Stimulated activated CD4-positive, alpha-beta T cell treated with anti-CD3 and anti-CD28 coated beads, TNF-alpha, amount 100 ng/mL, for 24 hours (primary cell): Measurements from ENCODE around the gene ARHGAP26.

Experiments used
- DNase-seq, 3 experiments: peaks; one replicate each; pipeline ENCODE4 v3.0.0-alpha.2; 2020; ENCODE audit warnings: low read depth in 3 of 3

ARHGAP26 gene

DNA sequence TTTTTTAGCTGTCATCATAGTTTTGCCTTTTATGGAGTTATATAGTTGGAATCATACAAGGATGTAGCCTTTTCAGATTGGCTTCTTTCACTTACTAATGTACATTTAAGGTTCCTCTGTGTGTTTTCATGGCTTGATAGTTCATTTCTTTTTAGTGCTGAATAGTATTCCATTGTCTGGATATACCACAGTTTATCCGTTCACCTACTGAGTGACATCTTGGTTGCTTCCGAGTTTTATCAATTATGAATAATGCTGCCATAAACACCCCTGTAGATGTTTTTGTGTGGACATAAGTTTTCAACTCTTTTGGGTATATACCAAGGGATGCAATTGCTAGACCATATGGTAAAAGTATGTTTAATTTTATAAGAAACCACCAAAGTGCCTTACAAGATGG is 497.0 kb downstream of the ARHGAP26 start:
- no peak for DNase-seq

DNA sequence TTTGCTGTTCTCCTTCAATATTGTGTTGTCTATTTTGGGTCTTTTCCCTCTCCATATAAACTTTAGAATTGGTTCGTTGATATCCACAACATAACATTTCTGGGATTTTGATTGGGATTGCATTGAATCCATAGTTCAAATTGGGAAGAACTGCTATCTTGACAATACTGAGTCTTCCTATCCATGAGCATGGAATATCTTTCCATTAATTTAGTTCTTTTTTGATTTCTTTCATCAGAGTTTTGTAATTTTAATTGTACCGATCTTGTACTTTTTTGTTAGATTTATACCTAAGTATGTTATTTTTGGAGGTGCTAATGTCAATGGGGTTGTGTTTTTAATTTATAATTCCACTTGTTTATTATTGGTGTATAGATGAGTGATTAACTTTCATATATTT is 498.2 kb downstream of the ARHGAP26 start:
- no peak for DNase-seq

DNA sequence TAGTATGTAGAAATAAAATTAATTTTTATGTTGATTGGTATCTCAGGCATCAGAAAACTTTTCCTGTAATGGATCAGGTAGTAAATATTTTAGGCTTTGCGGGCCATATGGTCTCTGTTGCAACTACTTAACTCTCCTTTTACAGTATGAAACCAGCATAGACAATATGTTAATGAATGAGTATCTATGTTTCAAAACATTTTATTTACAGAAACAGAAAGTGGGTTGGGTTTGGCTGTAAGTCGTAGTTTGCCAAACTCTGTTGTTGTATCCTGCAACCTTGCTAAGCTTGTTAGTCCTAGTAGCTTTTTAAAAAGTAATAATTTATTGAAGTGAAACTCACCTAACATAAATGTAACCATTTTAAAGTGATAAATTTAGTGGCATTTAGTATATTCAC is 501.3 kb downstream of the ARHGAP26 start:
- DNase-seq = no peak

DNA sequence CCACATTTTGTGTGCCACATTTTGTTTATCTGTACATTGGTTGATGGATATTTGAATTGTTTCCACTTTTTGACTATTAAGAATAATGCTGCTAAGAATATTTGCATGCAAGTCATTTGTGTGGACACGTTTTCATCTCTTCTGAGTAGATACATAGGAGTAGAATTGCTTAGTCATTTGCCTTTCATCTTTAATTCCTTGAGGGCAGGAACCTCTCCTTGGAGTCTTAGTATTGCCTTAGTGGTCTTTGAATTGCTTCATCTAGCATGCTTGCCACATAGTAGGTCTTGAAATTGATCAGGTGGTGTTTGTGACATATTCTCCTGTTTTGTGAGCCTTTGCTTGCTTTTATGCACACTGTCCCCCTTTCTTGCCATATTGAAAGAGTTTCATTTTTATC is 504.8 kb downstream of the ARHGAP26 start:
- no peak for DNase-seq

DNA sequence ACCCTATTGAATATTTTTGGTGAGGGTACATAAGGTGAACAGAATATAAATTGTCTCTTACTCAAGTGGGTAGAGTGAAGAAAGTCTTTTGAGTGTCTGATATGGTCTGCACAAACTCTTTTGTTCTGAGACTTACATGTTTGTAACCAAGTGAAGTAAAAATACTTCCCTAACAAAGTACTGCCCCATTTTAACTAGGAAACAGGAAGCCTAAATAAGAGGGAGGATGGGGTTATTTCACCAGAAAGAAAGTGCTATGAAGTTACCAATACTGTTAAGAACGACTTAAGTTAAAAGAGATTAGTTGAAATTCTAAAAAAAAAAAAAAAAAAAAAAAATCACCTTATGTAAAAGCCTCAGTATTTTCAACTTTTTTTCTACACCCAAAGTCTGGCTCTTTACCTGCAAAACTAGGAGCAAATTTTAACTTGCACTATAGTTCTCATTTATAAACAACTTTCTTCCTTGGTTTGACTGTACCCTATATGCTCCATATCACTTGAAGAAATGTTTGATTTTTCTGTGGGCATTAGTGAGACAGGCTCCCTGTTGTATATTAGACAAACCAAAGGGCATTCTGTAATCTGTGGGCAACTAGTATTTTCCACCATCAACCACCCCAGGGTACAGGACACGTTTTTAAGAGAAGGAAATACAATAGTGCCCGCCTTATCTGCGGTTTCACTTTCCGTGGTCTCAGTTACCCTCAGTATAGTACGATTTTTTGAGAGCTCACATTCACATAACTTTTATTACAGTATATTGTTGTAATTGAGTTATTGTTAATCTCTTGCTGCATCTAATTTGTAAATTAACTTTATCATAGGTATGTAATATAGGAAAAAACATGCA is 505.6 kb downstream of the ARHGAP26 start:
- DNase-seq = no peak

DNA sequence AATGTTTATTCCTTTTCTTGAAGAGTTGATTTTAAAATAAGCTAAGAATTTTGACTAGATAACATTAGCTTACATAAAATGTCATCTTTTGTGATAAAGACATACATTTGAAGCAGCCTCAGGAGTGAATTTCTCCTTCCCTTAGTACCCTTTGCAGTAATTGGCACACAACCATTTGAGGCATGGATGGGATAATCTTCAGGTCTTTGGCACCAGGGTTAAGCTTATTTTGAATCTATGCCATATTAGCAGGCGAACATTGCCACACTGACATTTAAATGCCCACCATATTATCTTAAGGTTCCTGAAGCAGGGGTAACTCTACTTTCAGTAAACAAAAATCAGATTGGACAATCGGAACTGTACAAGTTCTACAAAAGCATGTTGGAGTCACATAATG is 507.4 kb downstream of the ARHGAP26 start:
- no peak for DNase-seq
